GM21381 (cell line): ENCODE data around the gene POLG.

Source experiments
- ATAC-seq: cut with Tn5 transposase; IDR thresholded peaks from one replicate; pipeline ENCODE4 v1.9.1; 2021; ENCODE audit warnings: mild to moderate bottlenecking, moderate library complexity; ENCODE audit not compliant: unreplicated experiment

POLG gene

DNA sequence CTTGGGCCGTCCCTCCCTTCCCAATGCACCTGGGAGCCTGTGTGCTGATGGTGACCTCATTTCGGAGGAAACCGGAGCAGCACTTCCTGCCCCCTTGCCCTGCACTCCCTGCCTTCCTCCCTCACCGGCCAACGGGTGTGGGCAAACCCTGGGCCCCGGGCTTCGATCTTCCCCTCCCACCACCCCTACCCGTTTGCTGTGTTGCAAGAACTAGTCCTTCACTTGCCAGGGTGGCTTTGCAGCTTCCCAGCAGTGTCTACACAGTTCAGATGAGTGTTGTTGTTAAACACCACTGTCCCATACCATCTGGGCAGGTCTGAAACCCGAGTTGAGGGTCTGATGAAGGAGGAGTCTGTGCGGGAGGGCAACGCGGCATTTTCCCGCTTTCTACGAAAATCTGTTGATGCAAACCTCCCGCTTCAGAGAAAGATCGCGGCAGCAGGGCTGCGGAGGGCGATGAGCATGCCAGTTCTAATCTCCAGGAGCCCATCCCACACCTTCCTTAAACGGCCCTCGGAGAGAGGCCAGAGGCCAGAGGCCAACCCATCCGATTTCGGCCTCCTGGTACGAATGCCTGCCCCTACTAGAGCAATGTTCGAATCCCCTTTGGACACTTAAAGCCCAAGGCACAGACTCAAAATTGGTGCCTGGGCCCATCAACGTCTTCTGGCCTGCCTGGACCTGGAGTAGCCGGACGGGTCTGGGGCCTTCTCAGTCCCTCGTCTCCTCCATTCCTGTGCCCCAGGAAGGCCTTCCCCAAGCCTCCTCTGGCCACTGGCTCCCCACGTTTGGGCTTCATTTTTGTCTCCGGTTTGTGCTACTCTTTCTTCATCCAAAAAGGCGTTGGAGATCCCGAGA lies 35.7 kb upstream of the POLG start:
- no peak for ATAC-seq

DNA sequence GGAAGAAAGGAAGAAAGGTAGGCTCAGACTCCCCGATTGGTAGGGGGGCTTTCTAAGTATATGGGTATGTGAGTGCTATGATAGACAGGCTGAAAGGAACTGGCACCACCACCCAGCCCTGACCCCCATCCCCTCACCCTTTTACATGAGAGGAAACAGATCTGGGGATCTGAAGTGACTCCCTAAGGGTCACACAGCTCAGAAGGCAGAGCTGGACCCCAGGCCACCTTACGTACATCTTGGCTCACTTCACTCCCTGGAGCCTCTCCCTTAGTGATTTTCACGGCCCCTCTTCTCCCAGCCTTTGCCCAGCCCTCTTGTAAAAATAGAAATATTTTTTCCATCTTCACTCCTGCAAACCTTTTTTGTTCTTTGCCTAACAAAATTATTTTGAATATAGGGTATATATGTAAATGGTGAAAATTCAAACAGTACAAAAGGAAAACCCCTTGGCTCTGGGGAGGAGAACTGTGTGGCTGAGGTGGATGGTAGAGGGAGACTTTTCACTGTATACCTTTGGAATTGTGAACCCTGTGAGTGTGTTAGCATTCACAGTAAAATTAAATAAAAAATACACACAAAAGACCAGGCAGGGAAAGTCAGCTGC lies 34.8 kb upstream of the POLG start:
- ATAC-seq = no peak

DNA sequence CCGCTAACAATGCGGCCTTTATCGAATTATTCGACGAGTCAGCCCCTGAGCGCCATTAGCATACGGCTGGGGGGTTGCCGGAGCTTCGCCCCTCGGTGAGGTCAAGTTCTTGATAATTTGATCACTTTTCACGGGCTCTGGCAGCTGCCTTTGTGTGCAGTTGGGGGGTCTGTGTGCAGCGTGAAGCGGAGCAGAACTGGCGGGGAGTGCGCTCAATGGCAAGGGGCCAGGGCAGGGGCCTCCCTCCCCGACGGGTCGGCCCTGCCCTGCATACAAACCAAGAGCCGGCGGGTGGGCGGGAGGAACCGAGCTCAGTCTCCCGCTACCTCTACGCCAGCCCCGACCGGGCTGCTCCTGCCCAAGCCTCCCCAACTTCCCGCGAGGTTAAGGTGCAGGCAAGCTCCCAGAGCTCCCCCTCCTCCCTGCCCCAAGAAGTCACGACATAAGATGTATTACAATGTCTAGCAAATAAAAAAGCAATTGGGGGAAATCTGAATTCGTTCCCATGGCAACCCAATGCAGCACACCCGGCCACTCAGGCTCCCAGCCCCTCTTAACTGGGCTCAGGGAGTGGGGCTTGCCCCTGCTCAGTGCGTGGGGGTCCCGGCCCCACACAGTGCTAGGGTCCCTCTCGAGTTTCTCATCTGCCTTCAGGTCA lies 34.1 kb upstream of the POLG start:
- ATAC-seq = no peak

DNA sequence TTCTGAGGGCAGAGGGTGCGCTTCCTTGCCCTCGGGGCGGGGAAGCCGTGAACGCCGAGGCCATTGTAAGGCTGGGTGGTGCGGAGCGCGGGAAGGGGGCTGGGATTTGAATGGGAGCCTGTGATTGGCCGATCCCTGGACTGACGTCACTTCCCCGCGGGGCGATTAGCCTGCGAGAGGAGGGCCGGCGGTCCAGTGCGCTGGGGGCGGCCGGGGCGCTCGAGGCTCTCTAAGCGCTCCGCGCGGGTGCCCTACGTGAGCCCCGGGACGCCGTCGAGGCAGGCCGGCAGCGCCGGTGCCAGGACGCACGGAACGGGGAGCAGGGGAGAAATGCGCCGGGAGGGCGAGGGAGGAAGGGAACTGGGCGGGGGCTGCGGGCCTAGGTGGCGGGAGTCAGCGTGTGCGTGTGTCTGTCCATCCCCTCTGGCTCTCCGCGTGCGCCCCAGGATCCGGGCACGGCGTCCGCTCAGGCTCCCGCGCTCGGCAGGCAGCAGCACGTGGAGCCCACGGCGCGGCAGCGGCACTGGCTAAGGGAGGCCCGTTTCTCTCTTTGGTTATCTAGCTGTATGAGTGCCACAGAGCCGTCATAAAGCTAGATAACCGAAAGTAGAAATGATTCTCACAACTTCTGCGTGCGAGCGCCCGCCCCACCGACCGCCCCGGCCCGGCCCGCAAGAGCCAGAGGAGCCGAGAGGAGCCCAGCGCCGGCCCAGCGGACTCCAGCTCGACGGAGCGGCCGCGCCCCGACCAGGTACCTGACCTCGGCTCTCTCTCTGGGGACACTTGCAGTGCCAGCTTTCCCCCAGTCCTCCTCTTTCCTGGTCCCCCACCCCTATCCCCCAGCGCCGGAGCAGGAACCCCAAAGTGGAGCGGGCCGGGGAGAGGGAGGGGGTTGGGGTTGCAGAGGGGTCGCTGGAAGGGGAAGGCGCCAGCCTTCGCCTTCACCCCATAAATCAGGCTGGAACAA lies 33.1 kb upstream of the POLG start:
- no peak for ATAC-seq

- no peak for ATAC-seq
These were observed 32.2 kb upstream of the POLG start for GRCh38 chr15:89366656-89367393.

DNA sequence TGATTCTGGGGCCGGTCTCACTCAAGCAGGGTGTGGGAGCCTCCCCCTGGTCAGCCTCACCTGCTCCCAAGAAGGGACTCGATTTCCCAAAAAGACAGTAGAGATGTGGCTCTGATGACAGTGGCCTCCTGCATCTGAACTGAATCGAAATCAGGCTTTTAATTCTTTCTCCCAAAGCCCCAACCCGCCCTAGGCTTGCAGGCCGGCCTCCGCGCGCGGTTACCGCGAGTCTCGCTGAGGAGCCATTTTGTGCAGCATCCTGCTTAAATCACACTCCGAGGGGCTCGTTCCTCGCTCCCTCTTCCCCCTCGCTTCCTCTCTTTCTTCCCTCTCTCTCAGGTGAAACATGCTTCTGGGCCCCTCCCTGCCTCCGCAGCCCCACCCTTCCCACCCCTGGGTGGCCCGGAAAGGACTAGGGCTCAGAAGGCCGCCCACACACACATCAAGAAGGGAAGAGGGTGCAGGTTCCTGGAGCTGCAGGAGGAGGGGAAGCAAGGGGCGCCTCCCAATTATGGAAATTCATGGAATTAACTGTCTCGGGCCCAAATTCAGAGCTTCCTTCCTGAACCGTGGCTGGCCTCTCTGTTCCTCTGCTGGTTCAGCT lies 30.9 kb upstream of the POLG start:
- no peak for ATAC-seq

- no peak for ATAC-seq
These were observed 30.3 kb upstream of the POLG start for GRCh38 chr15:89364741-89365450.

- no peak for ATAC-seq
These were observed 29.7 kb upstream of the POLG start for GRCh38 chr15:89364341-89364740.

DNA sequence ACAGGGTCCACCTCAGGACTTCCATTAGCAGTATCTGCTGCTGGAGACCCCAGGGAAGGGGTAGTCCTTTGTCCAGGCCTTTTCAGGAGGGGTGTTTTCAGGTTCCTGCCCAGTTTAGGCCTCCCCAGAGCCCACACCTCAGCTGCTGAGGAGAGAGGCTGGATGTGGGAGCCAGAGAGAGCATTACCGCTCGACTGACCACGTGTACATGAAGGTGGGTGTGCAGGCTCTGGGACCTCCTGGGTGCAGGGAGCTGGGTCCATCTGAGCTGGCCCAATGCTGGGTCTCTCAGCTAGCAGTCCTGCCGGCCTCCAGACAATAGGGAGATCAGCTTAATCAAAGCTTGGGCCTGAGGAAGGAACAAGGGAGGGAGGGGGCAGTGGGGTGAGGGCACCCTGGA lies 29.1 kb upstream of the POLG start:
- ATAC-seq = no peak

DNA sequence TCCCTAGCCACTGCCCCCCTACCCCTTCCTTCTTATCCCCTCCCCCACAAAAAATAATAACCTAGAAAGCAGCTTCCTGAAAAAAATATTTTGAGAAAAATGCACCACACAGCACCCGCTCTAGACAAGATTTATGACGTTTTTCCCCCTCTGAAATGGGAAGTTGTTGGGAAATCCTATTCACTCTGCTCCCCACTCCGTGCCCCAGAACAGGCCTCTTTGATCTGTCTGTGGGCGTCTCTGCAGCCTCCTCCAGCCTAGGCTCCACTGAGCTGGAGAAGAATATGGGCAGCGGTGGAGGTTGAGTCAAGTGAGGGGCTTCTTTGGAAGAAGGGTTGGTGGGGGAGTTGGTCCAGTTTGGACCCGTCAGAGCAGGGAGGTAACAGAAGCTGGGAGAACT lies 28.5 kb upstream of the POLG start:
- no peak for ATAC-seq

DNA sequence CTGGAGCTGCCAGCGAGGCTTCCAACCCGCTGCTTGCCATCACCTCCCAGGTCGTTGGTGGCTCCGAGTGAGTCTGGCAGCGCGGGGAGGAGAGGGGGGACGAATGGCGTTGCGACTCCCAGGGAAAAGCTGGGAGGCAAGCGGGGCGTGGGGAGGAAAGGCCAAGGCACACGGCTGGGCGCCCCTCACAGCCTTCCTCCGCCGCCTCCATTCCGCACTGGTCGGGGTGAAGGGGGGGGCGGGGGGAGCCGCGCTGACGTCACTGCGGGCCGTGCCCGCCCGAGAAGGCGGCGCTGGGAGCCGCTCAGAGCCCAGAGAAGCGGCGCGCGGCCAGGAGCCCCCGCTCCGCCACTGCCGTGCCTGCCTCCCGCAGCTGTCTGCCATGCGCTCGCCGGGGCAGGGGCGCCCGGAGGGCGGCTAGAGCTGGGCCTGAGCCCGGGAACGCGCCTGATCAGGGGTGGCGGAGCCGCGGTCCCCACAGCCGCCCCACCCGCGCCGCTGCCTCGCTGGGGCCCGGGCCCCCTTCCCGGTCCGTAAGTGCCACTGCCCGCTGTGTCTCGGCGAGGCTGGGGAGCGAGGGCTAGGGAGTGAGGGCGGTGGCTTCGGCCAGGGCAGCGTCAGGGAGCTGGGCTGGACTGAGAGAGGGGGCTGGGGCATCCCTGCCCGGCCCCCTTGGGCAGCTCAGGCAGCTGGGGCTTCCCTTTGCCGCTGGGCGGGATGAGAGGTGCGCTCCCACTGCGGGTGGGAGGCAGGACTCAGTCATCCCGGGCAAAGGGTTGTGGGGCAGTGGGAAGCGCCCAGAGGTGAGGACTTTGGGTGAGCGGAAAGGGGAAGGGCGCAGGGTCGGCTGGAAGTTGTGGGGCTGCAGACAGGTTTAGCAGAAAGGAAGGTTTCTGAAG lies 27.8 kb upstream of the POLG start:
- ATAC-seq = no peak

DNA sequence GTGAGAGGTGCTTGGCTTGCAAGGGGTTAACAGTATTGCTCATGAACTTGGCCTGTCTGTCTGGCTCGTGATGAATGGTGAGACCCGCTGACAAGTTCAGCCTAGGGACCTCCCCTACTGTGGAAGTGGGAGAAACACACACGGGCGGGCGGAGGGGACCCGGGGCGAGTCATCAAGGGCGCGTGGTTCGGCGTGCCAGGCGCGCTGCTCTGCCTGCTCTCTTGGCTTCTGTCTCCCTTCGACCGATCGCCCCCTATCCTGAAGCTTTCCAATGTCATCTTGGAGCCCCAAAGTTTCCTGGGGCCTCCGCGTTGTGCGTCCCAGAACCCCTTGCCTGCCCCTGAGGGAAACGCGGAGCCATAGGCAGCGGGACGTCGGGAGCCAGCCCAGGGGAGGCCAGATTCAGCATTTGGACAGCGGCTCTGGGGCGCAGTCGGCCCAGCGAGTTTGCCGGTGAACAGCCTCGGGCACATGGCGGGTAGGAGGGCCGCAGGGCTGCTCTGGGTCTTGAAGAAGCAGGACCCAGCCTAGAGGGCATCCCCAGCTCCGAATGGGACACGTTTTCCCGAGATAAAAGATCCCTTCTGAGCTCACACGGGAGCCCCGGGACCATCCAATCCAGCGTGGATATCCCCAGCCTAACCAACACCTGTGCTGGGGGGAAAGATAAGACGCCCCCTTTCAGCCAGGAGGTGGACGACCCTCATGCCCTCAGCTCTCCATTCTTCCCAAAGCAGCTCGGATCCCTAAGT lies 27.0 kb upstream of the POLG start:
- no peak for ATAC-seq

- ATAC-seq = no peak
These were observed 25.8 kb upstream of the POLG start for GRCh38 chr15:89360294-89360971.

DNA sequence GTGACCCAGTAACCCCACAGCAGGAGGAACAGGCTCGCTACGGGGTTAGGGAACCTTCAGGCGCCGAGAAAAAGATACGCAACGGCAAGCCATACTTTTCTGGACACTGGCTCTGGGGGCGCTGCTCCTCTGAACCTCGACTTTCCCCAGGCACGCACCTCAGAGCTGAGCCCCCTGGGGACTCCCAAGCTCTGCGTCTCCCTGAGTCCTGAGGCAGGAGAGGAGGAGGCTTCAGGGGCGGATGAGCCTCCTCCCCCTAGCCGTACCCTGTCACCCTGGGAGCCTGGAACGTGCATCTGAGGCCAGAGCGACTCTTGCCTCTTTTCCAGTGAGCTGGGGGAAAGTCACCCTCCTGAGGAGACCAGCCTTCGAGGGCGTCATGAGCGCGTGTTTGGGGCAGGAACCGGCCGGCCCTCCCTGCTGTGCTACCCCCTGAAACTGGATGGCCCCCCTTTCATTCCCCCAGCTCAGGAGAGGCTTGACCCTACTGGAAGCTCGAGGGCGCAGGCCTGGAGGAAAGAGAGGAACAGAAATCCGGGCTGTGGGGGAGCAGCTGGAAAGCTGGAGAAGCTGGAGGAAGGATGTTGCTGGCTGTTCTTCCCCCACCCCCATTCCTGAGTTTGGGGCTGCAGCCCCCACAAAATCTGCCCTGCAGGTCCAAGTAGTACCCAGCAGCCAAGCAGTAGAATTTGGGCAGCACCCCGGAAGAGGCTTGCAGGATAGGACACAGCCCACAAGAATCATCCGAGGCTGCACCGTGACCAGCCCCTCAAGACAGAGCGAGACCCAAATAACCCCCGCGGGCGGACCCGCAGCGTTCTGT lies 25.1 kb upstream of the POLG start:
- no peak for ATAC-seq

DNA sequence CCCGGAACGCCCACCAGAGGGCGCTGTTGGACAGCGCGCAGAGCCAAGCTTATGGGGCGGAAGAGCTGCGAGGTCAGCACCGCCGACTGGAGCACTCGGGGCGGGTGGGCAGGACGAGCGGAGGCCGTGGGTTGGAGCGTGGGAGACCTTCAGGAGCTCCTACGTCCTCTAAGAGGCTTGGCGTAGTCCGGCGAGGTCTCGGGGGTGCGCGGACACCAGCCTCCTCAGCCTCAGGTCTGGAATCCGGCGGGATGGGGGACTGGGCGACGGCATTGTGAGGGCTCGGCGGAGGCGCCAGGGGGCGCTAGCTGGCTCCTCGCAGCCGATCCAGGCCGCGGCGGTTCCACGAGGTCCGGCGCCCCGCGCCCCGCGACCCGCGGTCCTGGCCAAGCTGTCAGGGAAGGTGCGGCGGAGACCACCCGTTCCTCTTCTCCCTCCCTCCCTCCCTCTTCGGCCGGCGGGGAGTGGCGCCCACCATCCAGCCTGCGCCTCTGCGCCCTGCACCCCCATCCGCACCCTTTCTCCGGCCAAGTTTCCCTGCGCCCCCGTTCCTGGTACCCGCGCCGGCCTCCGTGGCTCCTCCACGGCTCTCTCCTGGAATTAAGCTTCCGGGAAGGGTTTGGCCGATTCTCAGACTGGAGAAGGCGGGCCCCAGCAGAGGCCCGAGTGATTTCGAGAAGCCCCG lies 24.3 kb upstream of the POLG start:
- ATAC-seq = peak; percentile 87

GRCh38 chr15:89358435-89358754 lies 23.8 kb upstream of the POLG start:
- peak; percentile 5 for ATAC-seq
